Gastroesophageal sphincter (tissue), 3 donors: ENCODE measurements around the gene SFTA2.
"Not testable (repeated sequence)": the region's sequence is repeated elsewhere in the genome, so short reads cannot be mapped to it uniquely, and the experiment has no call there.

ENCODE experiments used
- CTCF ChIP-seq, 4 experiments: fragments of 200-600 bp in 2 of 4; fragments of 450-650 bp in 2 of 4; sonication (generic) in 1 of 4; IDR thresholded peaks; one replicate each; pipeline ENCODE4 v1.5.1; 2017 to 2019; ENCODE audit warnings: antibody characterized with exemption in 4 of 4, mild to moderate bottlenecking in 2 of 4, moderate library complexity in 2 of 4
- EP300 ChIP-seq: sonication (generic); formaldehyde crosslinking; IDR thresholded peaks from one replicate; pipeline ENCODE4 v1.6.1; 2017; ENCODE audit warnings: antibody characterized with exemption, mild to moderate bottlenecking
- POLR2A ChIP-seq, 2 donors: fragments of 450-650 bp; IDR thresholded peaks; one replicate each; pipeline ENCODE4 v1.6.1; 2017; ENCODE audit warnings: antibody characterized with exemption in 2 of 2, mild to moderate bottlenecking in 2 of 2, moderate library complexity in 1 of 2
- POLR2AphosphoS5 ChIP-seq: sonication (generic); formaldehyde crosslinking; IDR thresholded peaks from one replicate; pipeline ENCODE4 v1.6.1; 2017; ENCODE audit warnings: antibody characterized with exemption

GRCh38 chr6:30924040-30924627, 7.8 kb downstream of the SFTA2 start:
- not testable (repeated sequence) for TF ChIP-seq CTCF (IDR thresholded peaks at IDR 0.05); POLR2AphosphoS5; POLR2A (IDR thresholded peaks at IDR 0.05); EP300
